ENCODE results near the gene TTC9B. TPM values are rescaled to one million over a fixed set of nuclear protein-coding genes. Genes with fewer than 3 reads are reported as not detected.

Gene TTC9B
- total and polyA plus RNA-seq, 2 of the 4 experiments (the other 2 are of a cell fraction) = not detected

DNA sequence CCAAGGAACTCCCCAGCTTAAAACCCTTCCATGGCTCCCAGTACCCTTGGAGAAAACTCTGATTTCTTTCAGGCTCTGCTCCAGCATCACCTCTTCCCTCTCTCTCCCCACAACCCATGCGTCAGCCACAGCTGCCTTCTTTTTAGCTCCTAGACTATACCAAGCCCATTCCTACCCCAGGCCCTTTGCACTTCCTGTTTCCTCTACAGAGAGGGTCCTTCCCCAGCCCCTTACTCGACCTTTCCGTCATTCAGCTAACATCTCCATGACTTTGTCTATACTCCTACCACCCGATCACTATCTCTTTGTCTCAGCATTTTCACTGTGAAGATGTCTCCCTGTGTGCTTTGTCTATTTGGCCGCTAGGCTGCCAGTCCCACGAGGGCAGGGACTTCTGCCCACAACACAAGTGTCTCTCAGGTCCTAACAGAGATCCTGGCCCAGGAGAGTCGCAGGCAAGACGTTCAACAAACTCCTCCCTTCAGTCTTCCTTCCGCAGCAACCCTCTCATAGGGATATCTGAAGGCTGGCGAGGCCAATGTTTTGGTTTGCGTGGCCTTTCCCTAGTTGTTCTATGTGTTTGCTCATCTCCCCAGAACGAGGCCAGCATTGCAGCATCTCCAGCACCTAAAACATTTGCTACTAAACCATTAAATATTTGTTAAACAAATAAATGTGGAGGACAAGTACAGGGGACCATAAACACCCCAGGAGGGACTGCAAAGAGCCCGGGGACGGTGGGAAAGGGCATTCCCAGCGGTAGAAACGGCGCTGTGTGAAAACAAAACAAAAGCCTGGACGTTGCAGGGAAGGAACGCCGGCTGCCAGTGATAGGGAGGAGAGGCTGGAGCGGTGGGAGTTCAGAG lies 7.5 kb upstream of the TTC9B start:
- Histone ChIP-seq H3K18ac (ENCODE audit: low read depth, low read length) (peak overlapping the region; percentile 15; the same call in 1 of the 2 replicates), H3K9me3 (ENCODE audit: control insufficient read depth, insufficient read depth, low read length) (no peaks in the 10 kb centered on the region), H4K20me1 (ENCODE audit: insufficient read depth, low read length) (no peaks in the 10 kb centered on the region), H3K27me3 (ENCODE audit: control insufficient read depth, insufficient read depth, low read length) (no peaks in the 10 kb centered on the region), H2BK15ac (ENCODE audit: low read depth, low read length) (no peak overlapping the region), H3K36me3 (ENCODE audit: control insufficient read depth, insufficient read depth, low read length) (no peaks in the 10 kb centered on the region), H3K9ac (ENCODE audit: low read depth, low read length) (0 out of 2 replicates have a peak overlapping the region, but pooled peaks have one; percentile 27), H3K14ac (replicated peaks; ENCODE audit: low read depth, low read length) (peak overlapping the region; percentile 75), H3K79me1 (ENCODE audit: low read depth in 1 of 2, low read length in 2 of 2) (no peaks in the 10 kb centered on the region), H2AK9ac (replicated peaks; ENCODE audit: low read depth, low read length, poor library complexity) (peak overlapping the region; percentile 52), H4K5ac (ENCODE audit: low read depth, low read length) (peak overlapping the region; percentile 50; the same call in 1 of the 2 replicates), H2BK5ac (ENCODE audit: low read depth, low read length, poor library complexity, severe bottlenecking) (no peak overlapping the region), H2AK5ac (ENCODE audit: low read depth, low read length) (no peak overlapping the region), H3K4me3 (ENCODE audit: insufficient read depth, low read depth, low read length) (peak overlapping the region; percentile 8), H3K27ac (ENCODE audit: insufficient read depth, low read length) (no peak overlapping the region), H3K9me1 (ENCODE audit: insufficient read depth, low read length) (peaks cover 5% of the 10 kb centered on the region), H4K8ac (ENCODE audit: low read depth in 2 of 2, low read length in 2 of 2) (peak overlapping the region; percentile 59 to 63; a peak in 3 of 4 replicates), H3K4me2 (ENCODE audit: low read depth, low read length) (peak overlapping the region; percentile 33), H4K91ac (ENCODE audit: insufficient read depth, low read depth, low read length) (peak overlapping the region; percentile 63; the same call in 1 of the 2 replicates), H3K4me1 (ENCODE audit: control insufficient read depth, insufficient read depth, low read length) (peaks cover 5% of the 10 kb centered on the region), H2BK20ac (ENCODE audit: low read depth, low read length) (0 out of 2 replicates have a peak overlapping the region, but pooled peaks have one; percentile 18), H3K4ac (ENCODE audit: low read depth, low read length) (peak overlapping the region; percentile 47), H3K23ac (ENCODE audit: low read depth, low read length) (peak overlapping the region; percentile 86), H2AFZ (replicated peaks; ENCODE audit: low read length, poor library complexity) (peak overlapping the region; percentile 90), H2BK120ac (ENCODE audit: low read depth, low read length) (peak overlapping the region; percentile 60), H3K56ac (ENCODE audit: extremely low read depth, insufficient read depth, low read length) (no peak overlapping the region; the same call in 1 of the 2 replicates)
- BruUV-seq (replicated peaks) = no TSS peak
- WGBS, 2 experiments (ENCODE audit: extremely low coverage in 2 of 2, insufficient read length in 1 of 2) = 61% methylated on average over 4 of the region's 21 CpGs; no CpG with 5 or more reads in 1 of the 2 experiments
- DNase-seq (peak; percentile 37), ATAC-seq (ENCODE audit: low read depth) (peak; percentile 44)
- ChIA-PET POLR2A (ENCODE audit: unreplicated experiment) (no interaction called here), CTCF (no interaction called here)
- dilution Hi-C loops (cut with HindIII; ENCODE audit: low sequenced_read_pairs, unreplicated experiment) = no loop called here
- in situ Hi-C loops (cut with MboI; ENCODE audit: low sequenced_read_pairs) = no loop called here
- intact Hi-C loops (cut with micrococcal nuclease) = no loop called here
- TF ChIP-seq RCOR1 (IDR thresholded peaks at IDR 0.05; ENCODE audit: insufficient replicate concordance, low read length) = no peak
- peak; percentile 50; the same call in 1 of the 2 replicates for TF ChIP-seq CEBPB (IDR thresholded peaks at IDR 0.05; ENCODE audit: low read depth, low read length)
